GM19328 (cell line): ENCODE data around the gene ATP2B2.

Source experiments
- ATAC-seq: cut with Tn5 transposase; IDR thresholded peaks from one replicate; pipeline ENCODE4 v1.9.1; 2021; ENCODE audit warnings: mild to moderate bottlenecking, moderate library complexity; ENCODE audit not compliant: unreplicated experiment

The ATP2B2 gene

GRCh38 chr3:10454907-10455544 lies 50.4 kb downstream of the ATP2B2 start:
- no peak for ATAC-seq

- no peak for ATAC-seq
These were observed 51.8 kb downstream of the ATP2B2 start for GRCh38 chr3:10453431-10454163.

- no peak for ATAC-seq
These were observed 54.6 kb downstream of the ATP2B2 start for GRCh38 chr3:10450494-10451440.

GRCh38 chr3:10449436-10449835 lies 56.0 kb downstream of the ATP2B2 start:
- no peak for ATAC-seq

- no peak for ATAC-seq
These were observed 56.8 kb downstream of the ATP2B2 start for GRCh38 chr3:10448544-10448943.

- ATAC-seq = no peak
These were observed 57.7 kb downstream of the ATP2B2 start for GRCh38 chr3:10447527-10448260.

GRCh38 chr3:10447110-10447509 lies 58.3 kb downstream of the ATP2B2 start:
- ATAC-seq = no peak

- no peak for ATAC-seq
These were observed 59.7 kb downstream of the ATP2B2 start for GRCh38 chr3:10445561-10446175.

- ATAC-seq = no peak
These were observed 60.9 kb downstream of the ATP2B2 start for GRCh38 chr3:10444511-10444910.

- no peak for ATAC-seq
These were observed 61.3 kb downstream of the ATP2B2 start for GRCh38 chr3:10444110-10444429.

GRCh38 chr3:10443272-10444109 lies 61.9 kb downstream of the ATP2B2 start:
- ATAC-seq = no peak

- no peak for ATAC-seq
These were observed 63.1 kb downstream of the ATP2B2 start for GRCh38 chr3:10442151-10442795.

GRCh38 chr3:10440684-10441083 lies 64.7 kb downstream of the ATP2B2 start:
- ATAC-seq = no peak

GRCh38 chr3:10438902-10439610 lies 66.3 kb downstream of the ATP2B2 start:
- no peak for ATAC-seq

GRCh38 chr3:10437995-10438901 lies 67.1 kb downstream of the ATP2B2 start:
- ATAC-seq = no peak

GRCh38 chr3:10437272-10437994 lies 68.0 kb downstream of the ATP2B2 start:
- ATAC-seq = peak; percentile 56

- no peak for ATAC-seq
These were observed 69.5 kb downstream of the ATP2B2 start for GRCh38 chr3:10435850-10436249.
